Thyroid gland (tissue), 4 donors: ENCODE measurements around the gene SMPX. TPM values are rescaled to one million over a fixed set of nuclear protein-coding genes. Genes with fewer than 3 reads are reported as not detected.

Experiments used
- DNase-seq, 2 donors: peaks; one replicate each; pipeline ENCODE4 v3.0.0-alpha.2; 2019
- H3K27ac ChIP-seq, 3 donors: fragments of 200-600 bp; sonication (generic); 1 replicate in 2 of 3; 2 replicates in 1 of 3; pipeline ENCODE4 v1.5.1; 2016 to 2019; ENCODE audit warnings: mild to moderate bottlenecking in 1 of 3, moderate library complexity in 1 of 3
- H3K27me3 ChIP-seq: fragments of 200-600 bp; sonication (generic); one replicate; pipeline ENCODE4 v1.5.1; 2019
- H3K36me3 ChIP-seq, 2 donors: fragments of 200-600 bp; sonication (generic); one replicate each; pipeline ENCODE4 v1.5.1; 2016 to 2019
- H3K4me1 ChIP-seq, 2 donors: fragments of 200-600 bp; sonication (generic); one replicate each; pipeline ENCODE4 v1.5.1; 2017 to 2019
- H3K4me3 ChIP-seq, 3 donors: fragments of 200-600 bp; sonication (generic); replicated peaks in 1 of 3; 1 replicate in 2 of 3; 2 replicates in 1 of 3; pipeline ENCODE4 v1.5.1; 2016; ENCODE audit warnings: mild to moderate bottlenecking in 1 of 3
- H3K9me3 ChIP-seq: fragments of 200-600 bp; sonication (generic); one replicate; pipeline ENCODE4 v1.5.1; 2017
- POLR2A ChIP-seq, 2 donors: fragments of 450-650 bp; IDR thresholded peaks; one replicate each; pipeline ENCODE4 v1.6.1; 2017; ENCODE audit warnings: antibody characterized with exemption in 2 of 2, mild to moderate bottlenecking in 2 of 2, moderate library complexity in 1 of 2
- WGBS, 2 donors: methylation state at CpG; one replicate each; pipeline ENCODE4 v1.1.5; 2017; 5-methylcytosine and 5-hydroxymethylcytosine counted together
- intact Hi-C: fragments of 100-400 bp; cut with DNase I; formaldehyde crosslinking; loops from one replicate; pipeline ENCODE4 v1.15.1; 2023
- total RNA-seq, 4 donors: library from RNA; depleted of rRNA; stranded (reverse); fragments of >200 nt; gene quantifications; one replicate each; pipeline ENCODE4 v1.2.3, GENCODE V29; 2016
- TF ChIP-seq, protein P1 (sequence below), 6 experiments: fragments of 200-600 bp in 3 of 6; fragments of 450-650 bp in 3 of 6; sonication (generic) in 3 of 6; IDR thresholded peaks; one replicate each; pipeline ENCODE4 v1.5.1; 2016 to 2019; ENCODE audit warnings: antibody characterized with exemption in 6 of 6, mild to moderate bottlenecking in 2 of 6, inconsistent platforms in 1 of 6, moderate library complexity in 1 of 6

The SMPX gene
- total RNA-seq, 4 donors from 2014 or later: not detected

DNA sequence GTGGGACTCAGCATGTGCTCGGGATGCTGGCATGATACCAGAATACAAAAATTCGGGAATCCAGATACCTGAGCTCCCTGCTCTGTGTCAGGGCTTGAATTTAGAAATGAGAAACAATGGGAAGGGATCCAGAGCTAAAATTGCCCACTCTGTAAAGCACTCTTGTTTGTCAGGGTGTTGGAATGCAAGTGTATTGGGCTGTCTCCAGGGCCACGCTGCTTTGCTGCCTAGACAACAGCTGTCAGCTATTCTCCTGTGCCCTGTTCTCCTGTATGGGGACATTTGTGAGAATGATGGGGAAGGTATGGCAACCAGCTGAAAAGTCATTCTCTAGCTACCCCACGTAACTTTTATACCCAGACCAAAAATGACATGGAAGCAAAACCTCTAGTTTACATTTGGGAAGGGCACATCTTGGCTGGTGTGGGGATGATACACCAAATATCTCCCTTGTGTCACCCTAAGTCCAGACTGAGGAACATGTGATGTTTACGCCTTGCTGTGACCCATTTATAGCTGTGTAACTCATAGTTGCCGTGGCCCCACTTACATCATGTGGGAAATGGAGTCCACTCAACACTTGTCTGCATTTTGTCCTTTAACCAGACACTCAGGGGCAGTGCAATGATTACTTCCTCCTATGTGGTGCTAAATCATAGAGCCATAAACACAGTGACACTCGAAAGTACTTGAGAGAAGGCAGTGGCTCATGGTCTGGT is 46.6 kb downstream of the SMPX start:
- no peak overlapping the region for H3K27ac ChIP-seq
- H3K9me3 ChIP-seq: no peaks in the 10 kb centered on the region
- H3K4me1 ChIP-seq: no peaks in the 10 kb centered on the region
- no peak overlapping the region for H3K4me3 ChIP-seq
- 87 to 94% methylated on average over 4 to 7 of the region's 7 CpGs for WGBS, 2 donors
- no peak for TF ChIP-seq POLR2A (IDR thresholded peaks at IDR 0.05)
- TF ChIP-seq, protein P1, sequence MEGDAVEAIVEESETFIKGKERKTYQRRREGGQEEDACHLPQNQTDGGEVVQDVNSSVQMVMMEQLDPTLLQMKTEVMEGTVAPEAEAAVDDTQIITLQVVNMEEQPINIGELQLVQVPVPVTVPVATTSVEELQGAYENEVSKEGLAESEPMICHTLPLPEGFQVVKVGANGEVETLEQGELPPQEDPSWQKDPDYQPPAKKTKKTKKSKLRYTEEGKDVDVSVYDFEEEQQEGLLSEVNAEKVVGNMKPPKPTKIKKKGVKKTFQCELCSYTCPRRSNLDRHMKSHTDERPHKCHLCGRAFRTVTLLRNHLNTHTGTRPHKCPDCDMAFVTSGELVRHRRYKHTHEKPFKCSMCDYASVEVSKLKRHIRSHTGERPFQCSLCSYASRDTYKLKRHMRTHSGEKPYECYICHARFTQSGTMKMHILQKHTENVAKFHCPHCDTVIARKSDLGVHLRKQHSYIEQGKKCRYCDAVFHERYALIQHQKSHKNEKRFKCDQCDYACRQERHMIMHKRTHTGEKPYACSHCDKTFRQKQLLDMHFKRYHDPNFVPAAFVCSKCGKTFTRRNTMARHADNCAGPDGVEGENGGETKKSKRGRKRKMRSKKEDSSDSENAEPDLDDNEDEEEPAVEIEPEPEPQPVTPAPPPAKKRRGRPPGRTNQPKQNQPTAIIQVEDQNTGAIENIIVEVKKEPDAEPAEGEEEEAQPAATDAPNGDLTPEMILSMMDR (IDR thresholded peaks at IDR 0.05): no peak
- no peaks in the 10 kb centered on the region for H3K36me3 ChIP-seq
- intact Hi-C loops: no loop called here
- no peak for DNase-seq
- no peaks in the 10 kb centered on the region for H3K27me3 ChIP-seq

DNA sequence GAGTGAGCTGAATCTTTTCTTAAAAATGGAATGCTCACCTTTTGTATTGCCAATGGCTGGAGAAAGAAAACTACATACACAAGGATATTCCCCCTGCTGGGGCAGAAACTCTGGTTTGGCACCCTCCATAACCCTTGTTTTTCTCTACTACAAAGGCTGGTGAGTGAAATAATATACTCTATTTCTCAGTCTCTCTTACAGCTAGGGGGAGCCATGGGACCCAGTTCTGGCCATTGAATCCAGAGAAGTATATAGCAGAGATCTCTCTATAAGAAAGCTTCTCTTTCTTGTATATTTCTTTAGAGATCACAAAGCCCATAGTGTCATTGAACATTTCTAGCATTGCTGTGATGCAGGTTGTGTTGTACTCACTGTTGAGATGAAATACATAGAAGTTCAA is 49.8 kb downstream of the SMPX start:
- H3K27ac ChIP-seq: no peak overlapping the region
- no peak overlapping the region for H3K4me3 ChIP-seq
- peak in 1 of 2 donors; percentile 3 for DNase-seq
- no peaks in the 10 kb centered on the region for H3K9me3 ChIP-seq
- H3K27me3 ChIP-seq: no peaks in the 10 kb centered on the region
- intact Hi-C loops: no loop called here
- TF ChIP-seq, protein P1 (IDR thresholded peaks at IDR 0.05): peak in 4 of 6 experiments; percentile 14 to 24 (median 22)
- TF ChIP-seq POLR2A (IDR thresholded peaks at IDR 0.05): no peak
- H3K36me3 ChIP-seq: no peaks in the 10 kb centered on the region
- H3K4me1 ChIP-seq: no peaks in the 10 kb centered on the region

DNA sequence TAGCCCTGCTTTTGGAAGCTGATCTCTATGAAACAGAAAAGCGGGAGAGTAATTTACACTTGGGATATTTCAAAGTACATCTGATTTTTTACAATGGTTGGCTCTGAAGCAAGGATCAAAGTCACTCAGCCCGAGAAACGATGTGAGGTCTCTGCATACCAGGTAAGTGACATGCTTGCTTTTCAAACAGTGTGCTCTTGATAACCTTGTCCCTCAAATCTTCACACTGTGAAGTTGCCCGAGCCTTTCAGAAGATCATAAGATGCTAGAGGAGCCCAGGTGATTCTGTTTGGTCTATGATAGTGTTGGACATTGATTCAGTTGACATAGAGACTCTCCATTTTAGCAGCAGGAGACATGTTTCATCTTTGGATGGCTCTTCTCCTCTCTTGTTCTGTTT is 52.7 kb downstream of the SMPX start:
- DNase-seq: no peak
- Histone ChIP-seq H3K9me3 (no peaks in the 10 kb centered on the region), H3K27me3 (no peaks in the 10 kb centered on the region), H3K36me3 (no peaks in the 10 kb centered on the region), H3K4me1 (no peaks in the 10 kb centered on the region), H3K4me3 (no peak overlapping the region), H3K27ac (no peak overlapping the region)
- WGBS, 2 donors: 63 to 66% methylated on average over 4 of the region's 4 CpGs
- intact Hi-C loops: no loop called here
- TF ChIP-seq POLR2A (IDR thresholded peaks at IDR 0.05): no peak
- TF ChIP-seq, protein P1 (IDR thresholded peaks at IDR 0.05): no peak

DNA sequence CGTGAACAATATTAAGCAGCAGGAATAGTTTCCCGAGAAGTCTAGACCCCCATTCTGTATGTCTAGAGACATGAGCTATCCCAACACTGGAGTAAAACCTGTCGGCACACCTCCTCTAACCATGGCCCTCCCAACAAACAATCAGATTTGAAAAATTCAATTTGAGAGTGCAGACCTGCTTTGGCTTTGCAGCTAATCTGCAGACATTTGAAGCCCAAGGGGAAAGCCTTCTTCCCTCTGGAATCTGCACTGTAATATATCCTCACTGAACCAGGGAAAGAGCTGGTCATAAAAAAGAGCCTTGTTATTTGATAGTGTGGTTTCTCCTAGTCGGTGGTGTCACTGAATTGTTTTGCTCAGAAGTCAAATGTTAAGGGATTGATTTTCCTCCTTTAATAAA is 55.2 kb downstream of the SMPX start:
- intact Hi-C loops: no loop called here
- H3K4me3 ChIP-seq: no peak overlapping the region
- H3K27ac ChIP-seq: no peak overlapping the region
- WGBS, 2 donors: 72 to 80% methylated on average over 3 to 4 of the region's 4 CpGs
- TF ChIP-seq, protein P1 (IDR thresholded peaks at IDR 0.05): no peak
- no peak for TF ChIP-seq POLR2A (IDR thresholded peaks at IDR 0.05)
- no peaks in the 10 kb centered on the region for H3K4me1 ChIP-seq
- no peak for DNase-seq
- no peaks in the 10 kb centered on the region for H3K9me3 ChIP-seq
- H3K36me3 ChIP-seq: no peaks in the 10 kb centered on the region
- no peaks in the 10 kb centered on the region for H3K27me3 ChIP-seq

DNA sequence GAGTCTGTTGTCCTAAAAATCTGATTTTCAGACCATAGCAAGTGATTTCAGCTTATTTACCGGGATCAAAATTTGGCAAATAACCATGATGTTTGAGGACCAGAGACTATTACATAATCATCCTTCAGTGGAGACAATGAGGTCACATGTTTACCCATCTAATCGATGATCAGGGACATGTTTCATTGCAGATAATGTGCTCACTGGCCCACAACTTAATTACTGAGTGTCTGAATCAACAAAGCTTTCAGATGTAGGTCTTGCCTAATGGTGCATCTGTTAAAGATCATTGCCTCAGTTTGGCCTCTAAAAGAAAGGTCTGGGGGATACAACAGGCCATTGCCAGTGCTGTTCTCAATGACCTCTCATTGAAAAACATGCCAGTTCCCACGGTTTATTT is 56.9 kb downstream of the SMPX start:
- WGBS, 2 donors: 61 to 74% methylated on average over 3 of the region's 3 CpGs
- H3K27ac ChIP-seq: no peak overlapping the region
- no peak for DNase-seq
- no peak overlapping the region for H3K4me3 ChIP-seq
- no peaks in the 10 kb centered on the region for H3K4me1 ChIP-seq
- H3K9me3 ChIP-seq: no peaks in the 10 kb centered on the region
- TF ChIP-seq, protein P1 (IDR thresholded peaks at IDR 0.05): no peak
- H3K36me3 ChIP-seq: no peaks in the 10 kb centered on the region
- intact Hi-C loops: no loop called here
- no peaks in the 10 kb centered on the region for H3K27me3 ChIP-seq
